ENCODE measurements around the gene GOLGA6L7.
"Not testable (repeated sequence)": the region's sequence is repeated elsewhere in the genome, so short reads cannot be mapped to it uniquely, and the experiment has no call there.

The GOLGA6L7 gene

GRCh38 chr15:28843520-28843919 is 4.9 kb downstream of the GOLGA6L7 start:
- not testable (repeated sequence) for DNase-seq

DNA sequence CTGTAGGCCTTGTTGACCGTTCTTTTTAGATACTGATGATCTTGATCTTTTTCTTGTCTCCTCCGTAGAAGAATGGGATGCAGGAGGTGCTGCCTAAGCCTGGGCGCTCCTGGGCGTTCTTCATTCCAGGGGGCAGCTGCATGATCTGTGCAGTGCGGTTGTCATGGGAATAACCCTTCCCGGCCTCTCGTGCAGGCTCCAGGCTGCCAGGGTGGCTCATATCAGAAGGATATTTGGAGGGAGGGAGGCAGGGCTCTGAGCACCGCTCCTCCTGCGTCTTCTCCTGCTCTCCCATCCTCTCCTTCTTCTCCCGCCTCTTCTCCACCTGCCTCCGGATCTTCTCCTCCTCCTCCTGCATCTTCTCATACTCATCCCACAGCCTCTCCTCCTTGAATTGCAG is 6.2 kb downstream of the GOLGA6L7 start:
- DNase-seq, result not testable (repeated sequence)

GRCh38 chr15:28840285-28840684 is 8.2 kb downstream of the GOLGA6L7 start:
- DNase-seq, result not testable (repeated sequence)

DNA sequence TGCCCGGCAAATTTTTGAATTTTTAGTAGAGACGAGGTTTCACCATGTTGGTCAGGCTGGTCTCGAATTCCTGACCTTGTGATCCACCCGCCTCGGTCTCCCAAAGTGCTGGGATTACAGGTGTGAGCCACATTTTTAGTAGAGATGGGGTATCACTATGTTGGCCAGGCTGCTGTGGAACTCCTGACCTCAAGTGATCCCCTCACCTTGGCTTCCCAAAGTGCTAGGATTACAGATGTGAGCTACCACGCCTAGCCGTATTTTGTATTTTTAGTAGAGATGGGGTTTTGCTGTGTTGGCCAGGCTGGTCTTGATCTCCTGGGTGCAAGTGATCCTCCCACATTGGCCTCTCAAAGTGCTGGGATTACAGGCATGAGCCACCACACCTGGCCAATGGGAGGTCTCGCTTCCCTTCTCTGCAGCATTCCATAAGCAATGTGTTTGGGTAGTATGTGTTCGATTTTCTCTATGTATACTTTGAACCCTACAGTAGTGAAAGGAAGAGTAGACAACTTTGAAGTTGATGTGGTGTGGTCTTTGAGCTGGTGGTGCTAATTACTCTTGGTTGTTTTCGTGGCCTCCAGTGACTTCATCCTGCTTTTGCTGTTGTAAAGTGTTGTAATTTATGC is 13.4 kb downstream of the GOLGA6L7 start:
- not testable (repeated sequence) for DNase-seq

DNA sequence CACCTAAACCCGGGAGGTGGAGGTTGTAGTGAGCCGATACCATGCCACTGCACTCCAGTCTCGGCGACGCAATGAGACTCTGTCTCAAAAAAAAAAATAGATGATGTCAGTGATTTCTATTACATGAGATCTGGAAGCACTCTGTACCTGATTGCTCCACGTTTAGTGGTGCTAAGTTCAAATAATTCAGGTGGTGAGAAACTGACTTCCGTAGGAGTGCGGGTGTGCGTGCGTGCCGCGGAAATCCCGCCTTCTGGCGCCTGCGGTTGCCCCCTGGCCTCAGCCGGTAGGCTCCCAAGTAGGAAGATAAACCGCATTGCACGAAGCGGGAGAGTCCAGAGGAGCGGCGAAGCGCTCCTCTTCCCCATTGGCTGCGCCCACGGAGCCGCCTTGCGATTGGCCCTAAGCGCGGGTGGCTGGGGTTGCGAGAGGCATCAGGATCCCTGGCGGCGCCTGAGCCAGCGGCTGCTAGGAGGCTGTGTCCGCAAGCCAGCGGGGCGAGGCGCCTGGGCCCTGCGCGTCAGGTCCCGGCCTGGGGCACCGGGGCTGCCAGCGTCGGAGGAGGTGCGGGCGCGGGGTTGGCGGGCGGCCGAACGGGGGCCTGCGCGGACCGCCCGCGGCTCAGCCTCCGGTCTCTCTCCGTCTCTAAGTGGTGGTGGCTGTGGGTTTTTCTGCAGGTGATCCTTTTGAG is 16.4 kb downstream of the GOLGA6L7 start:
- peak; percentile 87 to 96 for DNase-seq

DNA sequence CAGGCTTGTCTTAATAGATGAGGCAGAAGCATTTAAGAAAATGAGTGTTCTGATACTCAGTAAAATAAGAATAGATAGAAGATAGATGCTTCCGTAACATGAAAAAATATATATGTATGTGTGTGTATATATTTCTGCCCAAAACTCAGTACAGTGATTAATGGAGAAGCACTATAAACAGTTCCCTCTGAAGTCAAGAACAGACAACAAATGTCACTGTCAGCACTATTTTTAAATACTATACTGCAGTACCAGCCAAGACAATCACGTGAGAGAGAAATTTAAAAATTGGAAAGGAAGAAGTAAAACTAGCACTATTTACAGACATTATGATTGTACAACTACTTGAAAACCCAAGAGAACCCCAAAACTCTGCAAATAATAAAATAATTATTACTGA is 27.0 kb downstream of the GOLGA6L7 start:
- not testable (repeated sequence) for DNase-seq

GRCh38 chr15:28819930-28820295 is 28.5 kb downstream of the GOLGA6L7 start:
- DNase-seq, result not testable (repeated sequence)

- not testable (repeated sequence) for DNase-seq
Measured at GRCh38 chr15:28819019-28819929, 29.2 kb downstream of the GOLGA6L7 start.

GRCh38 chr15:28818168-28818567 is 30.3 kb downstream of the GOLGA6L7 start:
- not testable (repeated sequence) for DNase-seq

DNA sequence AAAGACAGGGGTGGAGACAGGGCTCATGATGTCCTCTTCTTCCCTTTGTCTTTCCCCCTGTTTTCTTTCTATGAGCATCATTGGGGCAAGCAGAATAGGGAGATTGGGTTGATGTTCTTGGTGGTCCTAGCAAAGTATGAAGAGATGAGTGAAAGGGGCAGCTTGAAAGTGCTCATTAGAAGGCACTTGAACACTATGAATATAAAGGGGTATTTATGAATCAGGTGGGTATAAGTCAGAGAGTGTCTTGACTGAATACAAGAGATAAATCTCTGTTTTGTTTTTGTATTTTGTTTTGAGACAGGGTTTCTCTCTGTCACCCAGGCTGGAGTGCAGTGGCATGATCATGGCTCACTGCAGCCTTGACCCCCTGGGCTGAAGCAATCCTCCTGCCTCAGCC is 34.4 kb downstream of the GOLGA6L7 start:
- not testable (repeated sequence) for DNase-seq

- not testable (repeated sequence) for DNase-seq
Measured at GRCh38 chr15:28813392-28813791, 35.1 kb downstream of the GOLGA6L7 start.

- not testable (repeated sequence) for DNase-seq
Measured at GRCh38 chr15:28811852-28812550, 36.4 kb downstream of the GOLGA6L7 start.

- not testable (repeated sequence) for DNase-seq
Measured at GRCh38 chr15:28810444-28810843, 38.0 kb downstream of the GOLGA6L7 start.

GRCh38 chr15:28808136-28808535 is 40.3 kb downstream of the GOLGA6L7 start:
- not testable (repeated sequence) for DNase-seq

- DNase-seq, result peak in 1 of 2 experiments; percentile 24
Measured at GRCh38 chr15:28800366-28800765, 48.1 kb downstream of the GOLGA6L7 start.

DNA sequence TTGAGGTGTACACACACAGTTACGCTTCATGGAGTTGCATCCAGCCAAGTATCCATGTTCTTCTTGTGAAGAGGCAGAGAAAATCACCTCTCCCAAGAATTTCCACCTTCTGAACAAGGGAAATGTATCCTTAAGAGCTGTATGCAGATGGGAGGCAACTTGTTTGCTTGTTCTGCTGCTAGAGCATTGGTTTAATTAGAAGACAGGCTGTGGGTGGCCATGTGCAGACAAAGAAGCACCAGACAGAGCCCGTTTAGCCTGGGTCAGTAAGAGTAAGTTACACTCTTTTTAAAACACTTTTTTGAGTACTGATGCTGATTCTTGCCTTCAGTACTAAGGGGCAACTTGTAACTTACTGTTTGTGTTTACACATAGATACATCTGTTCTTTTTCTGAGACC is 50.2 kb downstream of the GOLGA6L7 start:
- DNase-seq, result peak in 1 of 2 experiments; percentile 1

DNA sequence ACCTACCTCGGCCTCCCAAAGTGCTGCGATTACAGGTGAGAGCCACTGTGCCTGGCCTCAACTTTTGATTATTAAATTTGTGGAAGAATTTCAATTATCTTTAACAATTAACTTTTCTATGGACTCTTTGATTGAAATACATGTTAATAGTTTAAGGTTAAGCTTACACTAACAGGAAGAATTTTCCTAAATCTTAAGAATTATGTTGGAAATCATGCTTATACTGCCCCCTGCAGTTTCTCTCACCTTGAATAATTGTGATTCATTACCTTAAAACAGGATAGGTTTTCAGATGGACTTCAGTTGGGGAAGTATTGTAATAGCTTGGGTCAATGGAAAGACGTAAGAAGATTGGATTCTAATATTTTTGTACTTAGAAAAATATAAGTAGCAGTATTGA is 54.2 kb downstream of the GOLGA6L7 start:
- DNase-seq, result peak in 1 of 2 experiments; percentile 40

Data from NCI-H524 (cell line).